ENCODE data around the gene SEPTIN10. TPM values are rescaled to one million over a fixed set of nuclear protein-coding genes. Genes with fewer than 3 reads are reported as not detected.

The SEPTIN10 gene
- total RNA-seq, 1 donor from 2014 or later, result 90.8 TPM

DNA sequence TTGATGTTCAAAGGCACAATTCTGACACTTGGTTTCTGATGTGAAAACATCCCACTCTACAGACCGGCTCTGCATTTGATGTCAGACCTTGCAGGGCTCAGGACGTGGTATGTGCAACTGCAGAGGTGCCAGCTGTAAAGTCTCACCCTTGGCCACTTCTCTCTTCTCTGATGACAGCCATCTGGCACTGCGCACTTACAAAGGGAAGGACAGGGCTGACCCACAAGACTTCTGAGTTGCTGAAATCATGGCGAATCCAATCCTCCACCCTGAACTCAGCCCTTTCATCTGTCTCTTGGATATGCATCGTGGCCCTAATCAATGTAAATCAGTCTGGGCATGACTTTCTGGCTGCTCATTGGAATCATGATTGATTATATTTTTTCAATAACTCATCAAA lies 82.5 kb downstream of the SEPTIN10 start:
- Histone ChIP-seq H3K27ac (ENCODE audit: low read depth, low read length) (no peak overlapping the region), H2AFZ (ENCODE audit: low read depth, low read length) (no peak overlapping the region), H3K27me3 (ENCODE audit: insufficient read depth, low read length) (peaks cover 11% of the 10 kb centered on the region), H3K36me3 (ENCODE audit: insufficient read depth, low read length) (no peaks in the 10 kb centered on the region), H3K79me2 (ENCODE audit: insufficient read depth, low read length) (no peaks in the 10 kb centered on the region), H3K4me1 (ENCODE audit: insufficient read depth, low read length) (no peaks in the 10 kb centered on the region), H3K9me3 (ENCODE audit: insufficient read depth, low read depth, low read length) (no peaks in the 10 kb centered on the region), H3K4me2 (ENCODE audit: low read length) (no peak overlapping the region), H3K9ac (ENCODE audit: low read length) (no peak overlapping the region), H4K20me1 (ENCODE audit: insufficient read depth, low read length) (no peaks in the 10 kb centered on the region), H3K4me3 (ENCODE audit: insufficient read depth, low read depth, low read length) (no peak overlapping the region)
- Mint-ChIP-seq H3K27ac (ENCODE audit: unreplicated experiment) (no peak overlapping the region), H3K9me3 (ENCODE audit: unreplicated experiment) (peaks cover 2% of the 10 kb centered on the region), H3K36me3 (ENCODE audit: low read depth, unreplicated experiment) (peaks cover 6% of the 10 kb centered on the region), H3K4me1 (ENCODE audit: low read depth, unreplicated experiment) (peaks cover 11% of the 10 kb centered on the region), H3K4me3 (ENCODE audit: unreplicated experiment) (no peak overlapping the region), H3K27me3 (ENCODE audit: low read depth, unreplicated experiment) (peaks cover 47% of the 10 kb centered on the region)
- TF ChIP-seq, protein P1, sequence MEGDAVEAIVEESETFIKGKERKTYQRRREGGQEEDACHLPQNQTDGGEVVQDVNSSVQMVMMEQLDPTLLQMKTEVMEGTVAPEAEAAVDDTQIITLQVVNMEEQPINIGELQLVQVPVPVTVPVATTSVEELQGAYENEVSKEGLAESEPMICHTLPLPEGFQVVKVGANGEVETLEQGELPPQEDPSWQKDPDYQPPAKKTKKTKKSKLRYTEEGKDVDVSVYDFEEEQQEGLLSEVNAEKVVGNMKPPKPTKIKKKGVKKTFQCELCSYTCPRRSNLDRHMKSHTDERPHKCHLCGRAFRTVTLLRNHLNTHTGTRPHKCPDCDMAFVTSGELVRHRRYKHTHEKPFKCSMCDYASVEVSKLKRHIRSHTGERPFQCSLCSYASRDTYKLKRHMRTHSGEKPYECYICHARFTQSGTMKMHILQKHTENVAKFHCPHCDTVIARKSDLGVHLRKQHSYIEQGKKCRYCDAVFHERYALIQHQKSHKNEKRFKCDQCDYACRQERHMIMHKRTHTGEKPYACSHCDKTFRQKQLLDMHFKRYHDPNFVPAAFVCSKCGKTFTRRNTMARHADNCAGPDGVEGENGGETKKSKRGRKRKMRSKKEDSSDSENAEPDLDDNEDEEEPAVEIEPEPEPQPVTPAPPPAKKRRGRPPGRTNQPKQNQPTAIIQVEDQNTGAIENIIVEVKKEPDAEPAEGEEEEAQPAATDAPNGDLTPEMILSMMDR (IDR thresholded peaks at IDR 0.05; ENCODE audit: insufficient read depth, low read depth, low read length), result no peak
- TF ChIP-seq EZH2 (IDR thresholded peaks at IDR 0.05; ENCODE audit: insufficient read depth, low read length), result no peak
- FAIRE-seq (no peak), DNase-seq (ENCODE audit: low read depth) (no peak)

DNA sequence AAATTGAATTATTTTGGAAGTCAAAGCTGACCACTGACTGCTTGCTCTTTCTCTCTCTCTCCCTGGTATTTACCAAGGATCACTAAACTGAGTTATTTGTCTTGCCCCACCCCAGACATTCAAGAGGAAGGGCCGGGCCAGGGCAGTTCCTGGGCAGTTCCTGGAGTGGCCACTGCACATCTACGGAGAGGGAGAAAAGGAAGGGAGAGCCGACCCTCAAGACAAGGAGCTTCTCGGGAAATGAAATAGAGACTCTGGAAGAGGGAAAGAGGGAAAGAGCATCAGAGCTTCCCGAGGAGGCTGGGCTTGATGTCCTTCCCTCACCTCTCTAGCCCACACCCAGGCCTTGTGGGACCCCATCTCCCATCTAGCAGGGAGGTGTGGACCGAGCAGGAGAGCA lies 83.1 kb downstream of the SEPTIN10 start:
- H3K27ac Mint-ChIP-seq (ENCODE audit: unreplicated experiment), result no peak overlapping the region
- H3K4me3 Mint-ChIP-seq (ENCODE audit: unreplicated experiment), result no peak overlapping the region
- H3K36me3 Mint-ChIP-seq (ENCODE audit: low read depth, unreplicated experiment), result peaks cover 6% of the 10 kb centered on the region
- no peaks in the 10 kb centered on the region for H3K4me1 ChIP-seq (ENCODE audit: insufficient read depth, low read length)
- no peak overlapping the region for H3K4me2 ChIP-seq (ENCODE audit: low read length)
- no peaks in the 10 kb centered on the region for H4K20me1 ChIP-seq (ENCODE audit: insufficient read depth, low read length)
- H2AFZ ChIP-seq (ENCODE audit: low read depth, low read length), result no peak overlapping the region
- H3K9ac ChIP-seq (ENCODE audit: low read length), result no peak overlapping the region
- H3K27me3 Mint-ChIP-seq (ENCODE audit: low read depth, unreplicated experiment), result peaks cover 49% of the 10 kb centered on the region
- peaks cover 2% of the 10 kb centered on the region for H3K9me3 Mint-ChIP-seq (ENCODE audit: unreplicated experiment)
- H3K4me1 Mint-ChIP-seq (ENCODE audit: low read depth, unreplicated experiment), result peaks cover 11% of the 10 kb centered on the region
- no peak overlapping the region for H3K4me3 ChIP-seq (ENCODE audit: insufficient read depth, low read depth, low read length)
- H3K27ac ChIP-seq (ENCODE audit: low read depth, low read length), result no peak overlapping the region
- TF ChIP-seq EZH2 (IDR thresholded peaks at IDR 0.05; ENCODE audit: insufficient read depth, low read length), result no peak
- FAIRE-seq (no peak), DNase-seq (ENCODE audit: low read depth) (no peak)
- H3K9me3 ChIP-seq (ENCODE audit: insufficient read depth, low read depth, low read length), result no peaks in the 10 kb centered on the region
- no peaks in the 10 kb centered on the region for H3K36me3 ChIP-seq (ENCODE audit: insufficient read depth, low read length)
- no peaks in the 10 kb centered on the region for H3K79me2 ChIP-seq (ENCODE audit: insufficient read depth, low read length)
- peaks cover 11% of the 10 kb centered on the region for H3K27me3 ChIP-seq (ENCODE audit: insufficient read depth, low read length)

DNA sequence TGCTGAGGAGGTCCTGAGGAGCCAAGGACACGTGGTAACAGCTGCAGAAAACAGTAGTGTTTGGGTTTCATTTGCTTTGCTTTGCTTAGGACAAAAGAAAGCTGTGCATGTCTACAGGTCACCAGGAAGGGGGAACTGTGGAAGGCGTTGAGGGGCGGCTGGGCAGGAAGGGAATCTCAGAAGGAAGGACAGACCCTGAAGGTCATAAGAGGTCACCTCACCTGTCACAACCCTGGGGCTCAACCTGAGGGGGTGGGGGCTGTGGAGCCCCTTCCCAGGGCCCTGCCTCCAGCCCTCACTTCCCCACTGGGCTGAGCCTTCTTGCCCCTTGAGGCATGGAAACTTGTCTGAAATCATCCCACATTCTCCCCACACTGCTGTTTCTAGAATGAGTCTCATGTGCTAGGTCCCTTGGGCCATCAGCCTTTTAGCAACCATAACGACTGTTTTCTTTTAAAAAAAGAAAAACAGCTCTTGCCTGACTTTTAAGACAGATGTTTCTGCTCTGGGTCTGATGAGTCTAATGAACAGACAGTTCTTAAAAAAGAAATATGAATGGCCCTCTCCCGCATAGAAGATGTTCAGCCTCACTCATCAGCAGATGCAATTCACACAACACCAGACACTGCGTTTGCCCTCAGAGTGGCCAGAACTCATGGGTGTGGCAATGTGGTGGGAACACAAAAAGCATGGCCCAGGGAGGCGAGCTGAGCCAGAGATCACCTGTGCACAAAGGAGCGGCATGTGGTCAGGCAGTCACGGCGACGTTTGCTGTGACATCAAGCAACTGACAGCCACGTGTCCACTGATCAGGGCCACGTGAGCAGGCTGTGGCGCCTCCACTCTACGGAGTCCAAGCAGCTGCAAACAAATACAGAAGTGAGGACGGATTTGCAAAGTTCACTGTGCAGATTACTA lies 84.0 kb downstream of the SEPTIN10 start:
- Histone ChIP-seq H3K27ac (ENCODE audit: low read depth, low read length) (no peak overlapping the region), H3K4me1 (ENCODE audit: insufficient read depth, low read length) (no peaks in the 10 kb centered on the region), H3K9ac (ENCODE audit: low read length) (no peak overlapping the region), H4K20me1 (ENCODE audit: insufficient read depth, low read length) (no peaks in the 10 kb centered on the region), H3K4me3 (ENCODE audit: insufficient read depth, low read depth, low read length) (no peak overlapping the region), H3K79me2 (ENCODE audit: insufficient read depth, low read length) (no peaks in the 10 kb centered on the region), H3K4me2 (ENCODE audit: low read length) (no peak overlapping the region), H3K36me3 (ENCODE audit: insufficient read depth, low read length) (no peaks in the 10 kb centered on the region), H3K27me3 (ENCODE audit: insufficient read depth, low read length) (peaks cover 11% of the 10 kb centered on the region), H3K9me3 (ENCODE audit: insufficient read depth, low read depth, low read length) (no peaks in the 10 kb centered on the region), H2AFZ (ENCODE audit: low read depth, low read length) (no peak overlapping the region)
- Mint-ChIP-seq H3K4me1 (ENCODE audit: low read depth, unreplicated experiment) (peaks cover 3% of the 10 kb centered on the region), H3K36me3 (ENCODE audit: low read depth, unreplicated experiment) (peaks cover 2% of the 10 kb centered on the region), H3K4me3 (ENCODE audit: unreplicated experiment) (no peak overlapping the region), H3K9me3 (ENCODE audit: unreplicated experiment) (no peaks in the 10 kb centered on the region), H3K27ac (ENCODE audit: unreplicated experiment) (no peak overlapping the region), H3K27me3 (ENCODE audit: low read depth, unreplicated experiment) (peaks cover 45% of the 10 kb centered on the region)
- TF ChIP-seq, protein P1 (IDR thresholded peaks at IDR 0.05; ENCODE audit: insufficient read depth, low read depth, low read length), result no peak
- no peak for TF ChIP-seq EZH2 (IDR thresholded peaks at IDR 0.05; ENCODE audit: insufficient read depth, low read length)
- FAIRE-seq, result no peak
- no peak for DNase-seq (ENCODE audit: low read depth)

All from astrocyte (in vitro differentiated cells and primary cell).